Activated CD8-positive, alpha-beta T cell treated with anti-CD3 and anti-CD28 coated beads for 36 hours (primary cell): ENCODE measurements around the gene ESRRB. TPM values are rescaled to one million over a fixed set of nuclear protein-coding genes. Genes with fewer than 3 reads are reported as not detected.

Source experiments
- ATAC-seq: fragments of 200-7000 bp; cut with Tn5 transposase; one replicate; pipeline ENCODE4 v1.10.0; 2021; ENCODE audit warnings: mild to moderate bottlenecking, moderate library complexity
- CTCF ChIA-PET: fragments of 350-600 bp; sonication (Branson Sonifier 250); formaldehyde crosslinking; loops from one replicate; lab custom pipeline; 2021; ENCODE audit warnings: antibody characterized with exemption; lab: Charles Lee
- POLR2A ChIA-PET: fragments of 350-600 bp; sonication (Branson Sonifier 250); formaldehyde crosslinking; loops from one replicate; lab custom pipeline; 2021; ENCODE audit warnings: antibody characterized with exemption; lab: Charles Lee
- DNase-seq: peaks from one replicate; pipeline ENCODE4 v3.0.0-alpha.2; 2020
- H3K27ac Mint-ChIP-seq: one replicate; pipeline ENCODE4 v1.8.0; 2021; ENCODE audit warnings: mild to moderate bottlenecking, mixed read lengths
- H3K27me3 Mint-ChIP-seq: one replicate; pipeline ENCODE4 v1.8.0; 2021; ENCODE audit warnings: mixed read lengths
- H3K36me3 Mint-ChIP-seq: one replicate; pipeline ENCODE4 v1.8.0; 2021; ENCODE audit warnings: low read depth, mixed read lengths
- H3K4me1 Mint-ChIP-seq: one replicate; pipeline ENCODE4 v1.8.0; 2021; ENCODE audit warnings: low read depth, mixed read lengths
- H3K4me3 Mint-ChIP-seq: one replicate; pipeline ENCODE4 v1.8.0; 2021; ENCODE audit warnings: mild to moderate bottlenecking, moderate library complexity, mixed read lengths
- H3K9me3 Mint-ChIP-seq: one replicate; pipeline ENCODE4 v1.8.0; 2021; ENCODE audit warnings: mixed read lengths
- intact Hi-C: fragments of 100-400 bp; cut with micrococcal nuclease; formaldehyde crosslinking; loops from one replicate; pipeline ENCODE4 v1.10.0; 2022
- total RNA-seq, 2 experiments: library from RNA; stranded (reverse); gene quantifications; one replicate each; pipeline ENCODE4 v1.2.3, GENCODE V29; 2021
- TF ChIP-seq, protein P1 (sequence below): fragments of 200-600 bp; IDR thresholded peaks from one replicate; pipeline ENCODE4 v1.8.0; 2022; ENCODE audit warnings: antibody characterized with exemption, mild to moderate bottlenecking

The ESRRB gene
- total RNA-seq, 2 experiments from 2014 or later = 0.18 to 0.27 TPM

DNA sequence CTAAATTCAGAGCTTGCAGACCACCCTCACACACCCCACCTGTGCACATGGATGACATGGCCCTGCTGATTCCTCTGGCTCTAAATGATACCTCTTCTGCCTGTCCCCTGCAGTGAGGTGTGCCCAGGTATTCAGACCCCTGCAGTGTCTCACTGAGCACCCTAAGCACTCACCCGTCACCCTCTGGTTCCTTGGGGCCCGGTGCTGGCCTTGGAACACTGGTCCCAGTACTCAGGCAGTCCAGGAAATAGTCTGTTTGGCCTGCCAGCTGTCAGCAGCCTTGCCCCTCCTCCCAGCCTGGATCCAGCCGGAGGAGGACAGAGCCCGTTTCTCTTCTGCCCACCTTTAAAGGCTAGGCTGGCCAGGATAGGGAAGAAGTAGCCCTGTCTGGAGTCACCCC lies 44.9 kb downstream of the ESRRB start:
- ChIA-PET POLR2A (no interaction called here), CTCF (no interaction called here)
- intact Hi-C loops = no loop called here
- ATAC-seq (no peak), DNase-seq (no peak)
- TF ChIP-seq, protein P1, sequence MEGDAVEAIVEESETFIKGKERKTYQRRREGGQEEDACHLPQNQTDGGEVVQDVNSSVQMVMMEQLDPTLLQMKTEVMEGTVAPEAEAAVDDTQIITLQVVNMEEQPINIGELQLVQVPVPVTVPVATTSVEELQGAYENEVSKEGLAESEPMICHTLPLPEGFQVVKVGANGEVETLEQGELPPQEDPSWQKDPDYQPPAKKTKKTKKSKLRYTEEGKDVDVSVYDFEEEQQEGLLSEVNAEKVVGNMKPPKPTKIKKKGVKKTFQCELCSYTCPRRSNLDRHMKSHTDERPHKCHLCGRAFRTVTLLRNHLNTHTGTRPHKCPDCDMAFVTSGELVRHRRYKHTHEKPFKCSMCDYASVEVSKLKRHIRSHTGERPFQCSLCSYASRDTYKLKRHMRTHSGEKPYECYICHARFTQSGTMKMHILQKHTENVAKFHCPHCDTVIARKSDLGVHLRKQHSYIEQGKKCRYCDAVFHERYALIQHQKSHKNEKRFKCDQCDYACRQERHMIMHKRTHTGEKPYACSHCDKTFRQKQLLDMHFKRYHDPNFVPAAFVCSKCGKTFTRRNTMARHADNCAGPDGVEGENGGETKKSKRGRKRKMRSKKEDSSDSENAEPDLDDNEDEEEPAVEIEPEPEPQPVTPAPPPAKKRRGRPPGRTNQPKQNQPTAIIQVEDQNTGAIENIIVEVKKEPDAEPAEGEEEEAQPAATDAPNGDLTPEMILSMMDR = no peak
- Mint-ChIP-seq H3K27ac (no peak overlapping the region), H3K4me1 (no peaks in the 10 kb centered on the region), H3K36me3 (no peaks in the 10 kb centered on the region), H3K27me3 (peaks cover 7% of the 10 kb centered on the region), H3K4me3 (no peak overlapping the region), H3K9me3 (no peaks in the 10 kb centered on the region)

DNA sequence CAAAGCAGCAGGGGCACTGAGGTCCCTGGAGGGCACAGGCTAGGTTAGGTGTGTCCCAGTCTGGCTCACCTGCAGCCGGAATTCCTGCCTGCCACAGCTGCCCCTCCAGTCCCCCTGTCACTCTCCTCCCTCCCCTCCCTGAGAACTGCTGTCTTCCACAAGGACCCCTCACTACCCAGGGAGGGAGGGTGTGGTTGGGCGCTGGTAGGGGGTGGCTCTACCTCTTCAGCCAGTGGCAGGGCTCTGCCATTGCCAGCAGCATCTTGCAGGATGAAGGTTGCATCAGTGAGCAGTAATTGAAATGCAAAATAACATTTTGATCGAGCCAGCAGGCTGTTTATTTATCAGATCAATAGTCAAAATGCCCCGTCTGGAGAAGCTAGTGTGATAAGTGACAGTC lies 45.7 kb downstream of the ESRRB start:
- CTCF ChIA-PET = no interaction called here
- H3K36me3 Mint-ChIP-seq = no peaks in the 10 kb centered on the region
- no peak overlapping the region for H3K4me3 Mint-ChIP-seq
- ATAC-seq = no peak
- intact Hi-C loops = no loop called here
- POLR2A ChIA-PET = no interaction called here
- no peak for DNase-seq
- H3K27me3 Mint-ChIP-seq = peaks cover 5% of the 10 kb centered on the region
- H3K27ac Mint-ChIP-seq = no peak overlapping the region
- H3K4me1 Mint-ChIP-seq = no peaks in the 10 kb centered on the region
- H3K9me3 Mint-ChIP-seq = no peaks in the 10 kb centered on the region
- TF ChIP-seq, protein P1 = no peak

DNA sequence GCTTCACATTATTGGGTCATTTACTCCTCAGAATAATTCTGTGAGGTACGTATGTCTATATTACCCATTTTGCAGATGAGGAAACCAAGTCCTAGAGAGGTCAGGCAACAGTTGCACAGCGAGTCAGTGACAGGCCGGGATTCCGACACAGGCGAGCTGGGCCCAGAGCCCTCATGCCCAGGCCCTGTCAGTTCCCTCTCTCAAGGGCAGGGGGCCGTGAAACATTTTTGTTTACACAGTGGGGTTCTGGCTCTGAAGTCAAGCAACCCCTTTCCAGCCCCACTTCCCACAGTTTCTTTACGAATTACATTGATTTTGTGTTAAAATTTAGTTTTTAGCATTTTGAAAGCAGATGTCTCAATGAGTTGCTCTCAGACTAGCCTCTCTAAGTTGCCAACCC lies 46.7 kb downstream of the ESRRB start:
- no peak overlapping the region for H3K27ac Mint-ChIP-seq
- no peaks in the 10 kb centered on the region for H3K9me3 Mint-ChIP-seq
- no peaks in the 10 kb centered on the region for H3K4me1 Mint-ChIP-seq
- ATAC-seq = no peak
- intact Hi-C loops = no loop called here
- TF ChIP-seq, protein P1 = no peak
- ChIA-PET POLR2A (no interaction called here), CTCF (no interaction called here)
- no peak for DNase-seq
- H3K27me3 Mint-ChIP-seq = no peaks in the 10 kb centered on the region
- H3K4me3 Mint-ChIP-seq = no peak overlapping the region
- H3K36me3 Mint-ChIP-seq = no peaks in the 10 kb centered on the region

DNA sequence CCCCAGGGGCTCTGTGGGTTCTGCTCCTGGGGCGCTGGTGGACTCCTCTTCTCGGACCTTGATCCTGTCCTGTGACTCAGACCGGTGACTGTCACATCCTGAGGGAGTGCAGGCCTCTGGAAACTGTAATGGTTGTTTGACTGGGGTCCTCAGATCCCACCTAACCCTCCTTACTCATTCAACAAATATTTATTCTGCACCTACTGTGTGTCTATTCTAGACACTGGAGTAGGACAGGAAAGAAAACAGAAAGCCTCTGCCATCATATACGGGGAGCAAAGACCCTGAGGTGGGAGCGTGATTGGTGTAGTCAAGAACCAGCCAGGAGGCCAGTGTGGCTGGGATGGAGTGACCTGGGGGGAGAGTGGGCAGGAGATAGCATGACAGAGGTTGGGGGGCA lies 47.6 kb downstream of the ESRRB start:
- intact Hi-C loops = no loop called here
- TF ChIP-seq, protein P1 = no peak
- ChIA-PET CTCF (no interaction called here), POLR2A (no interaction called here)
- Mint-ChIP-seq H3K4me3 (no peak overlapping the region), H3K9me3 (no peaks in the 10 kb centered on the region), H3K27ac (no peak overlapping the region), H3K36me3 (no peaks in the 10 kb centered on the region), H3K4me1 (no peaks in the 10 kb centered on the region), H3K27me3 (no peaks in the 10 kb centered on the region)
- DNase-seq (no peak), ATAC-seq (no peak)

GRCh38 chr14:76424359-76424758 lies 48.4 kb downstream of the ESRRB start:
- CTCF ChIA-PET = no interaction called here
- Mint-ChIP-seq H3K36me3 (no peaks in the 10 kb centered on the region), H3K9me3 (no peaks in the 10 kb centered on the region), H3K27me3 (no peaks in the 10 kb centered on the region), H3K27ac (no peak overlapping the region), H3K4me3 (no peak overlapping the region), H3K4me1 (no peaks in the 10 kb centered on the region)
- intact Hi-C loops = no loop called here
- no peak for ATAC-seq
- no peak for DNase-seq
- POLR2A ChIA-PET = no interaction called here
- TF ChIP-seq, protein P1 = no peak
